HG03521 (cell line): ENCODE results near the gene RNU4-1.
"Not testable (repeated sequence)": the region's sequence is repeated elsewhere in the genome, so short reads cannot be mapped to it uniquely, and the experiment has no call there.

Source experiments
- ATAC-seq: cut with Tn5 transposase; IDR thresholded peaks from one replicate; pipeline ENCODE4 v1.9.1; 2021; ENCODE audit warnings: mild to moderate bottlenecking, moderate library complexity; ENCODE audit not compliant: unreplicated experiment

The RNU4-1 gene

DNA sequence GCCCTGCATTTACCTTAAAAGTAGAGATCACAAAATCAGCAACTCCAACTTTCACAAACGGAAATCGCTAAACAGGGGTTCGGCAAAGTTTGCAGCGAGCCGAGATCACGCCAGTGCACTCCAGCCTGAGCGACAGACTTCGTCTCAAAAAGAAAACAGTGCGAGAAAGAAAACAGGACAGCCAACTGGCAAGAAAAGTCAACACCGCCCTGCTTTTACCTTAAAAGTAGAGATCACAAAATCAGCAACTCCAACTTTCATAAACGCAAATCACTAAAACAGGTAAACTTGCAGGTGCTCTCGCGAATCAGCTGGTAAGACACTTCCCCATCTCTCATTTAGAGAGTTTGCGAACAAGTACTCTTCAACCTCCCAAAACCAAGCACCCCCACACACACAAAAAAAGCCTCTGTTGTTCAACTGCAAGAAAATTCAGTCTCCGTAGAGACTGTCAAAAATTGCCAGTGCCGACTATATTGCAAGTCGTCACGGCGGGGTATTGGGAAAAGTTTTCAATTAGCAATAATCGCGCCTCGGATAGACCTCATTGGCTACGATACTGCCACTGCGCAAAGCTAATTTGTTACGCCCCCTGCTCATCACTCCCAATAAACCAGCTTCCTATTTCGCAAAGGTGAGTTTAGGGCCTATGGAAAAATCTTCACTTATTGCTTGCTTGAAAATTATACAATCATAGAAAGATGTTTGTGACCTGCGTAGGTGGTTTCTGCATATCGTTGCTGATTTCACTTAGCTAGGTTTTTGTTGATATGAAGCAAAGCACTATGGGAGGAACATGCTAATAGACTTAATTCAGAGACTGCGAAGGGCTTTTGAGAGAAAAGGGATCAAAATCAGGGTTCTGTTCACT lies at the start of gene RNU4-1:
TSS of gene RNU4-1 (minus strand) at position 577 of the 871 bp plus-strand sequence.
- ATAC-seq: peak; percentile 45

DNA sequence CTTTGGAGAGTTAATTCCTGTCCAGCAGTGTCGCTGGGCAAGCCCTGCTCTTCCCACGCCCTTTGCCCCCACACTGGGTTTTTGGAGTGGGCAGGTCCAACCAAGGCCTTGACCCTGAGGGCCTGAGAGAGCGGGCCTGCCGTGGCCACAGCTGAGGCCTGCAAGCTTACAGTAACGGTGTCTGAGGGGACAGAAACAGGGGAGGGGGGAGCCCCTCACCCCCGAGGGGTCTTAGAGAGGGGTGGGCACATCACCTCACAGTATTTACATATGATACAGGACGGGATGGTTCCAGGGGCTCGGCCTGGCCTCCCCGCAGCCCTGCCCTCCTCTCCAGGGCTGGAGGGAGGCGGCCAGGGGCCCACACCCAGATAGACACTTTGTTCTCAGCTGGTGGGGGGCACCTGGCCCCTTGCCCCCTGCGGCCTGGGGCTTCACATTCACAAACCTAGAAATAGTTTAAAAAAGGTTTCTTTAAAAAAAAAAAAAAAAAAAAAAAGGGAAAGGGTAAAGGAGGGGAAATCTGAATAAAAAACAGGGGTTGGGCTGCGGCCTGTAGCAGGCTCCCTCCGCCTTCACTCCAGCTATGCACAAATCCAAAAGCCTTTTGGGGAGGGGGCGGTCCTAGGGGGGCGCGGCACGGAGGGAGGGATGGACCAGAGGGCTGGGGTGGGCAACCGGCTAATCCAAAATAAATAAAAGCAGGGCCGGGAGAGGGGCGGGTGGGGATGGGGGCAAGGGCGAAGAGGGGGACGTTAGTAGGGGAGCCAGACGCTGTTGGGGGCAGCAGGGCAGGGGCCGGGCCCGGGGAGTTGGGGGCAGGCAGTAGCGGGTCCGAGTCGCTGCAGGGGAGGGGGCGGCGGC lies 49.4 kb upstream of the RNU4-1 start:
- no peak for ATAC-seq

DNA sequence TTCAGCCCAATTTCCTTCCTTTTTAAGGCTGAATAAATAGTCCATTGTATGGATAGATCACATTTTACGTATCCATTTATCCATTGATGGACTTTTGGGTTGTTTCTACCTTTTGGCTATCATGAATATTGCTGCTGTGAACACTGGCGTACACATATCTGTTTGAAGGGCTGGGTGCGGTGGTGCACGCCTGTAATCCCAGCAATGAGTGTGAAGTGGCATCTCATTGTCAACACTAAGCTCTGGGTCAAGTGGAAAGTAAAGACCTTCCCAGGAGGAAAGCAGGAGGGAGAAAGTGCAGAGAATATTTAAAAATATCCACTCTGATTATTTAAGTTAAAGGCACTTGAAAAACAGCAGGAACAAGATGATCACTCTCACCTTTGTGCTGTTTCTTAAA lies 46.2 kb upstream of the RNU4-1 start:
- no peak for ATAC-seq

DNA sequence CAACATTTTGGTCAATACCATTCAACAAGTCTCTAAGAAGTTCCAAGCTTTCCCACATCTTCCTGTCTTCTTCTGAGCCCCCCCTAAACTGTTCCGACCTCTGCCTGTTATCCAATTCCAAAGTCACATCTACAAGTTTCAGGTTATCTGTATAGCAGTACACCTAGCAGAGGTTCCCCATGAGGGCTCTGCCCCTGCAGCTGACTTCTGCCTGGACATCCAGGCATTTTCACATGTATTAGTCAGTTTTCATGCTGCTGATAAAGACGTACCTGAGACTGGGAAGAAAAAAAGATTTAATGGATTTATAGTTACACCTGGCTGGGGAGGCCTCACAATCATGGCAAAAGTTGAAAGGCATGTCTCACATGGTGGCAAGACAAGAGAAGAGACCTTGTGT lies 44.7 kb upstream of the RNU4-1 start:
- no peak for ATAC-seq

DNA sequence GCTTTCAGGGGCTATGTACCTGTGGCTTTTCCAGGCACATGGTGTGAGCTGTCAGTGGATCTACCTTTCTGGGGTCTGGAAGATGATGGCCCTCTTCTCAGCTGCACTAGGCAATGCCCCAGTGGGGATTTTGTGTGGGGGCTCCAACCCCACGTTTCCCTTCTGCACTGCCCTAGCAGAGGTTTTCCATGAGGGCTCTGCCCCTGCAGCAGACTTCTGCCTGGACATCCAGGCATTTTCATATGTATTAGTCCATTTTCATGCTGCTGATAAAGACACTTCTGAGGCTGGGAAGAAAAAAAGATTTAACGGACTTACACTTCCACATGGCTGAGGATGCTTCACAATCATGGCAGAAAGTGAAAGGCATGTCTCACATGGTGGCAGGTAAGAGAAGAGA lies 43.4 kb upstream of the RNU4-1 start:
- not testable (repeated sequence) for ATAC-seq

DNA sequence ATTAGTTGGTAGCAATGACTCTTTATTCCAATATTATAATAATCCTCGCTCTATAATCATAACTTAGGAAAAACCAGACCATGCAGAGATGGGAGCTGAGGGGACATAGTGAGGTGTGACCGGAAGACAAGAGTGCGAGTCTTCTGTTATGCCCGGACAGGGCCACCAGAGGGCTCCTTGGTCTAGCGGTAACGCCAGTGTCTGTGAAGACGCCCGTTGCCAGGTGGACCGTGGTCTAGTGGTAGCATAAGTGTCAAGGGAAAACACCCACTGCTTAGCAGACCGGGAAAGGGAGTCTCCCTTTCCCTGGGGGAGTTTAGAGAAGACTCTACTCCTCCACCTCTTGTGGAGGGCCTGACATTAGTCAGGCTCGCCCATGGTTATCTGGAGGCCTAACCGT lies 42.4 kb upstream of the RNU4-1 start:
- ATAC-seq: not testable (repeated sequence)

DNA sequence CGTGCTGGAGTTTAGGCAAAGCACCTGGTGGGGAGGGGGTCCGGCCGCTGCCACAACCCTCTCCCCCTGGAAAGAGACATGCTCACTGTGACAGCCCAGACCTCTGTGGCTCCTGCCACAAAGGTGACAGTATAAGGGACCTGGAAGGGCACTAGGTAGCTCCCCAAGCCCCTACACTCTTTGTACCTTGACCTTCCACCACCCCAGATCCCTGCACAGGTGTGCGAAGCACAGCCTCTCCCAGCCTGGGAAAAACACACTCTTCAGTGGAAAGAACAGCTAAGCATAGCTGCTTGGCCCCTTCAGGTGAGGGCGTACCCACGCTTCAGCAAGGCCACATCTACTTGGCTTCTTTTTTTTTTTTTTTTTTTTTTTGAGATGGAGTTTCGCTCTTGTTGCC lies 39.5 kb upstream of the RNU4-1 start:
- no peak for ATAC-seq

DNA sequence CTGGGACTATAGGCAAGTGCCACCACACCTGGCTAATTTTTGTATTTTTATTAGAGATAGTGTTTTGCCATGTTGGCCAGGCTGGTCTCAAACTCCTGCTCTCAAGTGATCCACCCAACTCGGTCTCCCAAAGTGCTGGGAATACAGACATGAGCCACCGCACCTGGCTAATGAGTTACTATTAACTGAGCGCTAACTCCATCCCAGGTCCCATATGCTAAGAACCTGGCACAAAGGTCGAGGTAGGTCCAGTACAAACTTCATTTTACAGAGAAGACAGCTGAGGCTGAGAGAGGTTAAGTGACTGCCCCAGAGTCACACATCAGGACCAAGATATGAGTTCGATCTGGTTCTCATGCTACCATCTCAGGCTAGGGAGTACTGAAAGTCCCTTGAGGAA lies 39.0 kb upstream of the RNU4-1 start:
- ATAC-seq: no peak

DNA sequence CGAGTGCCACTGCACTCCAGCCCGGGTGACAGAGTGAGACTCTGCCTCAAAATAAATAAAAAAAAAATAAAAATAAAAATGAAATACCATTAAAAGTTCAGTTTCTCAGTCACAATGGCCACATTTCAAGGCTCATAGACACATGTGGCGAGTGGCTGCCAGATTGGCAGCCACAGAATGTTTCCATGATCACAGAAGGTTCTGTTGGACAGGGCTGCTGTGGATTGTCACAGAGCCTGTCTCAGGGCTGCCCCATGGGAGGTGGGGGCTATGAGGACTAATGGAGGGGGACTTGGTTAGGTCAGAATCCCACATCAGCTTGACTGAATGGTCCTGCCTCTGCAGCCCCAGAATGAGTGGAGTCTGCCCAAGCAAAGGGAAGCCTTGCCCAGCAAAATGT lies 38.4 kb upstream of the RNU4-1 start:
- no peak for ATAC-seq

DNA sequence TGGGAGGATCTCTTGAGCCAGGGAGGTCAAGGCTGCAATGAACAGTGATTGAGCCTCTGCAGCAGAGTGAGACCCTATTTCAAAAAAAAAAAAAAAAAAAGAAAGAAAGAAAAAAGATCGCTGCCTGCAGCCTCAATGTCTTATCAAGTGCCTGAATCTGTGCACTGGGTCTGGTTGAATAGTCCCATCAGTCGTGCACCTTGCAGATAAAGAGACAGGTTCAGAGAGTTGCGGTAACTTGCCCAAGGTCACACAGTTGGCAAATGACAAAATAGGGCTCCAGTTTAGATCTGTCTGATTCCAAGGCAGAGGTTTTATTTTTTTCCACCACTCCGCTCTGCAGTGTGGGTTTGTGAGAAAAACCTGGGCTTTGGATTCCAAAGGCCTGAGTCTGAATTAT lies 35.2 kb upstream of the RNU4-1 start:
- ATAC-seq: no peak

DNA sequence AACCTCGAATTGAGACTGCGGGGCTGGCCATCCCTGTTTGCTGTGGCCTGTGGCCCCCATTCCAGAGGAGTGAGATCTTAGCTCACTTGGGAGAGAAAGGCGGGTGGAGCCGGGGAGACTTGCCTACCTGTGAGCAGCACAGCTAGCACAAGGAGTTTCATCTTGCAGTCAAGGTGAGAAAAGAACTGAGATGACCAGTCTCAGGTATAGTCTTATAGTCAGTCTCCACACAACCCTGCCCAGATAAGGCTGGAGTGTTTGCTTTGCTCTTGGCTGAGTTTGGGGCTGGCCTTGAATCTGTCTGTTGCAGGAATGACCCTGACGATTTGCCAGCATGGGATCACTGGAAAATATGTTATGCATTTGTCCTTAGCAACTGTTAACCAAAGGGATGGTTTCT lies 34.6 kb upstream of the RNU4-1 start, which contains the start of gene PLA2G1B:
TSS of gene PLA2G1B (minus strand) at position 187 of the 400 bp plus-strand sequence. CDS start at position 161, 26 bp downstream.
- ATAC-seq: no peak

DNA sequence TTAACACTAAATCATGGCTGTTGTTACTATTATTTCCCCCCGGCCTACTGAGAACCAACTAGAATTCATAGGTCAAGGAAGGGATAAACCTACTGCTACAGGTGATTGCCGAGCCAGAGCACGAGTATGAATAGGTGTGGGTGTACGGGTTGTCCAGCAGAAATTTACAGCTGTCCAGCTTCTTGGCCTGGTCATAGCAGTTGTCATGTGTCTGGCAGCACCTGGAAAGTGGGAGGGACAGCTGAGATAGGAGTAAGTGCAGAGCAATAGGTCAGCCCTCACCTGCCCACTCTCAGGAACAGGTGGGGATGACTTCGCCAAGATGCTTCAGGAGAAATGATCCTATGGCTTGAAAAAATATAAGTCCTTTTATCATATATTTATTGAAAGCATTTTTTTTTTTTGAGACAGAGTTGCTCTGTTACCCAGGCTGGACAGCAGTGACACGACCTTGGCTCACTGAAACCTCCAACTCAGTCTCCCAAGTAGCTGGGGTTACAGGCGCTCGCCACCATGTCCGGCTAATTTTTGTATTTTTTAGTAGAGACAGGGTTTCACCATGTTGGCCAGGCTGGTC lies 31.9 kb upstream of the RNU4-1 start:
- no peak for ATAC-seq

DNA sequence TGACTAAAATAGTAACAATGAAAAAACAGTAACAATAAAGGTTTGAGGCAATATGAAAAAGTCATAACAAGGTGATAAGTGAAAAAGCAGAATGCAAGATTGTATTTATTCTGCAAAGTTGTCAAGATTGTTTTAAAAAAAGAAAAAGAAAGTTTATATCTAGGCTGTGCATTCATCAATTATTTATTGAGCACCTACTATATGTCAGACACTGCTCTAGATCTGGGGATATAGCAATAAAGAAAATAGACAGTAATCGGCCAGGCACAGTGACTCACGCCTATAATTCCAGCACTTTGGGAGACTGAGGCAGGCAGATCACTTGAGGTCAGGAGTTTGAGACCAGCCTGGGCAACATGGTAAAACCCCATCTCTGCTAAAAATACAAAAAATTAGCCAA lies 30.7 kb upstream of the RNU4-1 start:
- ATAC-seq: no peak

DNA sequence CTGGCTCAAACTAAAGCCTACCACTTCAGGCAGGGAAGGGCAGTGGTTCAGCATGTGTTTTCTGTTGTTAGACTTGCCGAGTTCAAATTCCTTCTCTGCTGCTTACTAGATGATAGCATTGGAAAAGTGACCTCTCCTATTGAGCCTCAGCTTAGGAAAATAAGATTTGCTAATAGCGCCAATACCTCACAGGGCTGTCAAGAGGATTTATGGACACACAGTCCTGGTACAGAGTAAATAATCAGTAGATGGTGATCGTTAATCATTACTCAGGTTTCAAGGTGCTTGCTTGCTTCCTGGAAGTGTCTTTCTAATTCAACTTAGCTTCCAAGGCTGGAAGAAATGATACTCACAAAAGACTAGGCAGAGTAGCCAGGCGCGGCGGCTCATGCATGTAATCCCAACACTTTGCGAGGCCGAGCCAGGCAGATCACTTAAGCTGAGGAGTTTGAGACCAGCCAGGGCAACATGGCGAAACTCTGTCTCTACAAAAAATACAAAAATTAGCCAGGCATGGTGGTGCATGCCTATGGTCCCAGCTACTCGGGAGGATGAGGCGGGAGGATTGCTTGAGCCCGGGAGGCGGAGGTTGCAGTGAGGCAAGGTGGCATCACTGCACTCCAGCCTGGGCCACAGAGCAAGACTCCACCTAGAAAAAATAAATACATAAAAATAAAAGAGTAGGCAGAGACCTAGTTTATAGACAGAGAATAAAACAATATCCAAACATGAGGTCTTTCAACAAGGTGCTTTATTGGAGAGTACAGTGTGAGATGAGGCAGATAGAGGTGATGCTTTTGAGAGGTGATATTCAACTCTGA lies 28.6 kb upstream of the RNU4-1 start:
- no peak for ATAC-seq

DNA sequence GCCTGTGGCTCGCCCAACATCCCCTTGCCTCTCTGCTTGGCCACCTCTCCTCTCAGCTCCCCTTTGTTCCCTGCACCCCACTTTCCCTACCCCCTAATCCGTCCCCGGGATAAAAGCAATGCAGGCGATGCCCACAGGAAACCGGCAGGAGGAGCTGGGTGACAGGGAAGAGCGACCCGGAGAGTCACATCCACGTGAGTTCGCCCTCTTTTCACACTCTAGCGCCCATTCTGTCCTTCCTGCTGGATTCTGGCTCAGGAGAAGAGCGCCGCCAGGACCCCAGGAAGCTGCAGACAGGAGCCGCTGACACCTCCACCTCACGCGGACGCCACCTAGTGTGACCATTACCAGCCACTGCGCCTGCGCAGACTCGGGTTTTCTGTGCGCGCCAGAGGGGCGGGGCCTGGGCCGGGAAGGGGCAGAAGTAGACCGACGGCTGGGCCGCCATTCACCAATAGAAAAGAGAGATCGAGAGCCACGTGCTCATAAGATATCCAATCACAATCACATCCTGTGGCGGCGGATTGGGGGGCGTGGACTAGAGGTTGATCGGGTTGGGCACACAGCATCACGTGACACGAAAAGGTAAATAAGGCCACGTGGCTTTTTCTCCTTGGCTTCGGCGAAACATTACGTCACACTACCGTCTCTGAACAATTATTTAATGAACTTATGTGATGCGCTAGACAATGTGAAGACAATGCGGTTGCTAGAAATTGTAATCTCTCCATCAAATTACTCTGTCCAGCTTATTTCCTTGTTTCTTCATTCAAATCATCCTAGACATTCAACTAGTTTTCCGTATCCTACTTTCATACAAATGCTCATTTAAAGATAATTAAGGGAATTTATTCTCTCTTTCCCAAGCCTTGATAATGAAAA lies 24.4 kb upstream of the RNU4-1 start:
- peak; percentile 95 for ATAC-seq

DNA sequence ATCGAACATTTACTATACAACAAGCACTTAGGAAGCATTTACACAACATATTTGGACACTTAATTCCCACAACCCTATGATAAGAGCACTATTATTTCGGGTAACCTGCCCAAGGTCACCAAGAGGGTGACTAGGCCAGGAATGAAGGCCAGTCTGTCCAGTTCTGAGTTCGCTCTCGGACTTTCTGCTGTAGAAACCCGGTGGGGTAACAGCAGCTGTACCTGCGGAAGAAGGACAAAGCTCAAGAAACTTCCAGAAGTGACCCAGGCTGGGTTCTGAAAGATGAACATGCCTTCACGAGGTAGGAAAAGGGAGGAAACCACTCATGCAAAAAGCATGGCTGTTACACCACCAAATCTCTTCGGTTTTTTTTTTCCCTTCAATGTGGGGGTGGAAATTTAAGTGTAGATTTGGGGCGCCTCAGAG lies 23.8 kb upstream of the RNU4-1 start:
- no peak for ATAC-seq

DNA sequence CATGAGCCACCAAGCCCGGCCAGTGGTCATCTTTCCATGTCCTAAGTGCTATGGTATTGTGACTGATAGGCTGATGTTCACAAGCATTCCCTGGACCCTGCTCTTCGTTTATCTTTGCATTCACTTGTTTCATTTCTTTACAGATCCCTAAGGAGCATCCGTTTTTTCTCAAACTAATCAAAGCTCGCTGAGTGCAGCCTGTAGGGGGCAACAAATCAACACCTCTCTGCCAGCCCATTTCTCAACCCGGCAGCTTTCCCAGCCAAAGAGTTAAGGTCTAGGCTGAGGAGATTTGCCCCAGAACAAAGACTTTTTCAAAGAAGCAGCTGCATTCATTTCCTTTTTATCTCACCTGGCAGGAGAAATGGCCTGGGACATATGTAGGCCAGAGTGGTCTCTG lies 21.2 kb upstream of the RNU4-1 start:
- ATAC-seq: no peak

DNA sequence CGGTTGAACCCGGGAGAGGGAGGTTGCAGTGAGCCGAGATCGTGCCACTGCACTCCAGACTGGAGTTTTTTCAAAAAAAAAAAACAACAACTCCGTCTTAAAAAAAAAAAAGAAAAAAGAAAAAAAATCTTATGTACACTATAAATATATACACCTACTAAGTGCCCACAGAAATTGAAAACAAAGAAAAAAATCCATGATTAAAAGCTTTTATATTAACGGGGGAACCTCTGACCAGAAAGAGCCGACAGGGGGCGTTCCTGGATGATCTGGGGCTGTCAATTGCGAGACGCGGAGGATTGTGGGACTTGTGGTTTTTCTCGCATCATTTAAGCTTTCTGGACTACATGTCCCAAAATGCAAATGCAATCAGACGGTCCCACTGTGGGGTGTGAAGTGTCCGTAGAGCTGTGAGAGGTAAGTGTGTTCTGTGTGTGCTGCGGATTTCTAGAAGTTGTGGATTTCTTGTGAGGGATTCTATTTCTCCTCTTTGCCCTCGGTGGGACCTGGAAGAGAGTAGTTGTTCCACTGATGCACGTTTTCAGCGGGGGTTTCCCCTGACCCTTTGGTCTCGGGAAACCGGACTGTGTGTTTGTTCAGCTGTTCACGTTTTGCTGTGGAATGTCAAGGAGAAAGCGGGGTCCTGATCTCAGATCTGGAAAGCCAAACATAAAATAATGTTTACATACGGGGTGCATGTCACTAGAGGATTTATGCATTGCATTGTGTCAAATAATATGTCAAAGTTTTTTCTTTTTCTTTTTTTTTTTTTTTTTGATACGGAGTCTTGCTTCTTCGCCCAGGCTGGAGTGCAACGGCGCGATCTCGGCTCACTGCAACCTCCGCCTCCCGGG lies 9.2 kb upstream of the RNU4-1 start, which contains the start of gene SIRT4:
TSS of gene SIRT4 (plus strand) at position 360 of the 854 bp plus-strand sequence. CDS start 1,241 bp downstream, outside the sequence.
- peak; percentile 89 for ATAC-seq

DNA sequence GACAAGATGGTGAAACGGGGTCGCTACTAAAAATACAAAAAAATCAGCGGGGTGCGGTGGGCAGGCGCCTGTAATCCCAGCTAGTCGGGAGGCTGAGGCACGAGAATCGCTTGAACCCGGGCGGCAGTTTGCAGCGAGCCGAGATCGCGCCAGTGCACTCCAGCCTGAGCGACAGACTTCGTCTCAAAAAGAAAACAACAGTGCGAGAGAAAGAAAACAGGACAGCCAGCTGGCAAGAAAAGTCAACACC lies 701 bp downstream of the RNU4-1 start:
- peak; percentile 2 for ATAC-seq
